ENCODE results near the gene FRMPD4. TPM values are rescaled to one million over a fixed set of nuclear protein-coding genes. Genes with fewer than 3 reads are reported as not detected.

Gene FRMPD4
- total RNA-seq, 4 donors from 2014 or later, result under 0.01 to 0.39 (median 0.30) TPM; not detected in 1

GRCh38 chrX:12315526-12315925, 177.3 kb downstream of the FRMPD4 start:
- DNase-seq (ENCODE audit: low spot score in 2 of 2), result no peak
- Histone ChIP-seq H3K4me1 (no peaks in the 10 kb centered on the region), H3K4me3 (no peak overlapping the region), H3K27me3 (no peaks in the 10 kb centered on the region), H3K9me3 (no peaks in the 10 kb centered on the region), H3K27ac (no peak overlapping the region), H3K36me3 (no peaks in the 10 kb centered on the region)
- WGBS, 2 donors, result 43 to 61% methylated on average over 2 of the region's 2 CpGs
- TF ChIP-seq EP300 (IDR thresholded peaks at IDR 0.05) (no peak), POLR2A (IDR thresholded peaks at IDR 0.05) (no peak), CTCF (IDR thresholded peaks at IDR 0.05) (no peak)

GRCh38 chrX:12319003-12319519, 180.8 kb downstream of the FRMPD4 start:
- H3K27ac ChIP-seq, result no peak overlapping the region
- WGBS, 2 donors, result 38 to 39% methylated on average over 5 of the region's 5 CpGs
- H3K4me1 ChIP-seq, result no peaks in the 10 kb centered on the region
- no peak for DNase-seq (ENCODE audit: low spot score in 2 of 2)
- no peak overlapping the region for H3K4me3 ChIP-seq
- no peak for TF ChIP-seq CTCF (IDR thresholded peaks at IDR 0.05)
- TF ChIP-seq EP300 (IDR thresholded peaks at IDR 0.05), result no peak
- TF ChIP-seq POLR2A (IDR thresholded peaks at IDR 0.05), result no peak
- H3K9me3 ChIP-seq, result no peaks in the 10 kb centered on the region
- H3K36me3 ChIP-seq, result no peaks in the 10 kb centered on the region
- no peaks in the 10 kb centered on the region for H3K27me3 ChIP-seq

GRCh38 chrX:12319992-12320391, 181.7 kb downstream of the FRMPD4 start:
- TF ChIP-seq POLR2A (IDR thresholded peaks at IDR 0.05) (no peak), EP300 (IDR thresholded peaks at IDR 0.05) (no peak), CTCF (IDR thresholded peaks at IDR 0.05) (no peak)
- 63 to 81% methylated on average over 2 of the region's 2 CpGs for WGBS, 2 donors

GRCh38 chrX:12322031-12322430, 183.8 kb downstream of the FRMPD4 start:
- H3K4me1 ChIP-seq, result no peaks in the 10 kb centered on the region
- no peaks in the 10 kb centered on the region for H3K27me3 ChIP-seq
- TF ChIP-seq EP300 (IDR thresholded peaks at IDR 0.05) (no peak), POLR2A (IDR thresholded peaks at IDR 0.05) (no peak), CTCF (IDR thresholded peaks at IDR 0.05) (no peak)
- no peaks in the 10 kb centered on the region for H3K36me3 ChIP-seq
- H3K4me3 ChIP-seq, result no peak overlapping the region
- H3K9me3 ChIP-seq, result no peaks in the 10 kb centered on the region
- H3K27ac ChIP-seq, result no peak overlapping the region
- no peak for DNase-seq (ENCODE audit: low spot score in 2 of 2)

More at GRCh38 chrX:12319992-12320391, 181.7 kb downstream of the FRMPD4 start:
- Histone ChIP-seq H3K36me3 (no peaks in the 10 kb centered on the region), H3K4me3 (no peak overlapping the region), H3K27me3 (no peaks in the 10 kb centered on the region), H3K27ac (no peak overlapping the region), H3K9me3 (no peaks in the 10 kb centered on the region), H3K4me1 (no peaks in the 10 kb centered on the region)
- DNase-seq (ENCODE audit: low spot score in 2 of 2), result no peak

- H3K27ac ChIP-seq, result no peak overlapping the region
- DNase-seq (ENCODE audit: low spot score in 2 of 2), result no peak
- no peaks in the 10 kb centered on the region for H3K27me3 ChIP-seq
- no peak overlapping the region for H3K4me3 ChIP-seq
- H3K4me1 ChIP-seq, result no peaks in the 10 kb centered on the region
- H3K9me3 ChIP-seq, result no peaks in the 10 kb centered on the region
- TF ChIP-seq POLR2A (IDR thresholded peaks at IDR 0.05) (no peak), CTCF (IDR thresholded peaks at IDR 0.05) (no peak), EP300 (IDR thresholded peaks at IDR 0.05) (no peak)
- 41 to 47% methylated on average over 2 of the region's 2 CpGs for WGBS, 2 donors
- no peaks in the 10 kb centered on the region for H3K36me3 ChIP-seq
These were observed 186.9 kb downstream of the FRMPD4 start for GRCh38 chrX:12325171-12325570.

Data from tibial nerve (tissue), 4 donors.